Transverse colon (tissue), 3 donors: ENCODE results near the gene FGFBP1.

ENCODE experiments used
- POLR2A ChIP-seq: fragments of 450-650 bp; IDR thresholded peaks from one replicate; pipeline ENCODE4 v1.6.1; 2016; ENCODE audit warnings: antibody characterized with exemption, mild to moderate bottlenecking, moderate library complexity
- POLR2AphosphoS5 ChIP-seq, 3 donors: sonication (generic); formaldehyde crosslinking; IDR thresholded peaks; one replicate each; pipeline ENCODE4 v1.6.1; 2016; ENCODE audit warnings: antibody characterized with exemption in 3 of 3

- TF ChIP-seq POLR2AphosphoS5 (IDR thresholded peaks at IDR 0.05) (no peak), POLR2A (no peak)
These were observed 13.2 kb upstream of the FGFBP1 start for GRCh38 chr4:15951781-15952180.
